GM23338 (cell line): Measurements from ENCODE around the gene GRID1. TPM values are rescaled to one million over a fixed set of nuclear protein-coding genes. Genes with fewer than 3 reads are reported as not detected.

Experiments
- ATAC-seq: fragments of 200-7000 bp; cut with Tn5 transposase; 3 replicates; pipeline ENCODE4 v1.9.1; 2020
- DNase-seq: peaks from one replicate; pipeline ENCODE4 v3.0.0-alpha.2; 2015; ENCODE audit warnings: low spot score
- H2AFZ ChIP-seq: fragments of 200-600 bp; sonication (generic); 2 replicates; pipeline ENCODE4 v1.8.0; 2016; ENCODE audit warnings: antibody characterized with exemption, mild to moderate bottlenecking, moderate library complexity
- H3F3A ChIP-seq: fragments of 200-600 bp; sonication (generic); replicated peaks from 2 replicates; pipeline ENCODE4 v1.8.0; 2017; ENCODE audit warnings: antibody characterized with exemption, mixed run types, low read depth
- H3K27ac ChIP-seq: fragments of 200-600 bp; sonication (generic); 2 replicates; pipeline ENCODE4 v1.6.1; 2016; ENCODE audit warnings: low read depth
- H3K27me3 ChIP-seq: fragments of 200-600 bp; sonication (generic); 2 replicates; pipeline ENCODE4 v1.8.0; 2016; ENCODE audit warnings: mild to moderate bottlenecking, mixed run types, moderate library complexity; ENCODE audit not compliant: insufficient read depth
- H3K36me3 ChIP-seq: fragments of 200-600 bp; sonication (generic); 2 replicates; pipeline ENCODE4 v1.8.0; 2016; ENCODE audit warnings: mild to moderate bottlenecking; ENCODE audit not compliant: insufficient read depth
- H3K4me1 ChIP-seq: fragments of 200-600 bp; sonication (generic); 2 replicates; pipeline ENCODE4 v1.8.0; 2016; ENCODE audit warnings: mild to moderate bottlenecking, moderate library complexity; ENCODE audit not compliant: insufficient read depth
- H3K4me2 ChIP-seq: fragments of 200-600 bp; sonication (generic); 2 replicates; pipeline ENCODE4 v1.7.1; 2017; ENCODE audit warnings: mixed run types
- H3K4me3 ChIP-seq: fragments of 200-600 bp; sonication (generic); 2 replicates; pipeline ENCODE4 v1.6.1; 2016; ENCODE audit warnings: mixed run types
- H3K79me2 ChIP-seq: fragments of 200-600 bp; sonication (generic); replicated peaks from 2 replicates; pipeline ENCODE4 v1.8.0; 2017; ENCODE audit warnings: mild to moderate bottlenecking; ENCODE audit not compliant: insufficient read depth
- H3K9me2 ChIP-seq: fragments of 200-600 bp; sonication (generic); 2 replicates; pipeline ENCODE4 v1.8.0; 2017; ENCODE audit not compliant: insufficient read depth
- H4K20me1 ChIP-seq: fragments of 200-600 bp; sonication (generic); replicated peaks from 2 replicates; pipeline ENCODE4 v1.8.0; 2017; ENCODE audit warnings: mild to moderate bottlenecking; ENCODE audit not compliant: insufficient read depth
- H3K27ac Mint-ChIP-seq: 2 replicates; pipeline ENCODE4 v1.8.0; 2020; ENCODE audit warnings: inconsistent platforms, mild to moderate bottlenecking, moderate library complexity, mixed read lengths
- H3K27me3 Mint-ChIP-seq: 3 replicates; pipeline ENCODE4 v1.8.0; 2022; ENCODE audit warnings: low read depth, mild to moderate bottlenecking, moderate library complexity, mixed read lengths, inconsistent platforms; ENCODE audit not compliant: insufficient read depth, poor library complexity
- H3K36me3 Mint-ChIP-seq: 3 replicates; pipeline ENCODE4 v1.8.0; 2021; ENCODE audit warnings: low read depth, mild to moderate bottlenecking, inconsistent platforms, moderate library complexity, mixed read lengths
- H3K4me1 Mint-ChIP-seq: 3 replicates; pipeline ENCODE4 v1.8.0; 2020; ENCODE audit warnings: mild to moderate bottlenecking, inconsistent platforms, mixed read lengths
- H3K4me3 Mint-ChIP-seq: 3 replicates; pipeline ENCODE4 v1.8.0; 2021; ENCODE audit warnings: moderate library complexity, mild to moderate bottlenecking, inconsistent platforms, mixed read lengths
- H3K9me3 Mint-ChIP-seq: 3 replicates; pipeline ENCODE4 v1.8.0; 2020; ENCODE audit warnings: moderate library complexity, mild to moderate bottlenecking, inconsistent platforms, mixed read lengths
- CREB1 ChIP-seq: fragments of 250-450 bp; sonication (Bioruptor Pico); IDR thresholded peaks from 2 replicates; pipeline ENCODE4 v1.5.0; 2020; ENCODE audit warnings: low read depth, mild to moderate bottlenecking, moderate library complexity
- JUNB ChIP-seq: IDR thresholded peaks from one replicate; pipeline ENCODE4 v1.6.1; 2016; ENCODE audit warnings: antibody characterized with exemption; ENCODE audit not compliant: unreplicated experiment
- POLR2AphosphoS5 ChIP-seq: IDR thresholded peaks from 2 replicates; pipeline ENCODE4 v1.6.1; 2016; ENCODE audit warnings: antibody characterized with exemption, low read depth
- ZNF331 ChIP-seq: fragments of 250-450 bp; sonication (Bioruptor Pico); IDR thresholded peaks from 2 replicates; pipeline ENCODE4 v1.5.0; 2020; ENCODE audit warnings: low read depth, mild to moderate bottlenecking, moderate library complexity
- polyA plus RNA-seq: library from polyadenylated mRNA; unstranded; fragments of >200 nt; fragmentation: Nextera tagmentation; extraction: Ambion mirVana; gene quantifications from 2 replicates; pipeline ENCODE4 v1.2.1, GENCODE V29; 2016
- total RNA-seq: library from RNA; depleted of rRNA; stranded (reverse); fragments of >200 nt; shearing (Covaris generic); gene quantifications from 2 replicates; pipeline ENCODE4 v1.2.3, GENCODE V29; 2014
- TF ChIP-seq, protein P1 (sequence below): fragments of 250-450 bp; sonication (Bioruptor Pico); IDR thresholded peaks from 2 replicates; pipeline ENCODE4 v1.5.0; 2020; ENCODE audit warnings: mild to moderate bottlenecking, moderate library complexity

GRID1 gene
- total and polyA plus RNA-seq, 2 experiments from 2014 or later: 0.14 to 0.15 TPM

DNA sequence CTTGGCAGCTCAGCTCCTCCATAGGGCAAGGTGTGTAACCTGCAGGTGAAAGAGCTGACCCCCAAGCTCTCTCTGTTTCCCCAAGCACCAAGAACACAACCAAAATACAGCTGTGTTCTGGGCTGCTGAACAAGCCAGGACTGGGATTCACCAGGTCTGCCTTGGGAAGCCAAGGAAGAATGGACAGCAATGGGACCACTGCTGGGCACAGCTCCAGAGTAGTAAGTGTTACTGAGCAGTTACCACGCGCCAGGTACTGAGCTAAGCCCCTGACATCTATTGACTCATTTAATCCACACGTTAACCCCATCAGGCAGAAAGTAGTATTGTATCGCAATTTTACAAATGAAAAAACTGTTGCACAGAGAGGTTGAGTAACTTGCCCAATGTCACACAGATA, 168.3 kb downstream of the GRID1 start (continued):
- TF ChIP-seq POLR2AphosphoS5: no peak

DNA sequence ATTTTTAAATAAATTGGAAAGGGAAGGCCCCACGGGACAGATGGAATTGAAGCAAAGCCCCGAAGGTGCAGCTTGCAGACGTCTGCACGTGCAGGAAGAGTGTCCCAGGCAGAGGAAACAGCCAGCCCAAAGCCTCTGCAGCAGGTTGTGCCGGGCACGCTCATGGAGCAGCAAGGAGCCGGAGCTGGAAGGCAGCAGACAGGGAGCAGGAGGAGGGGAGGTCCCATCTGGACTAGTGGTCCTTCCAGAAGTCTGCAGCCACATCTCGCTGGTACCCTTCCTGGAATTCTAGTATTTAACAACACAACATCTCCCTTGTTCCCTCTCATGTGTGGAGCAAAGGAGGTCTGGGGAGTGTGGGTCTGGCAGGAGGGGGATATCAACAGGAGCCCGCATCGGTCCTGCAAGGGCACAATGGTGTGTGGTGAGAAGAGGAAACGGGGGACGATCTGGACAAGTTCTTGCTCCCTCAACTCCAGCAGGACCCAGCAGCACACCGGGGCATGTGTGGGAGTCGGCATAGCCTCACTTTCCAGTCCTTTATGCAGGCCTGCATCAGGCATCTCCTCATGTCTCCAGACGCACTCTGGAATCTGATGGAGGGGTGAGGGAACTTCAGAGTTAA, 169.3 kb downstream of the GRID1 start:
- Histone ChIP-seq H3K4me2 (no peak overlapping the region), H4K20me1 (no peaks in the 10 kb centered on the region), H3K27me3 (no peaks in the 10 kb centered on the region), H2AFZ (no peak overlapping the region), H3K4me3 (no peak overlapping the region), H3K9me2 (no peaks in the 10 kb centered on the region), H3F3A (no peaks in the 10 kb centered on the region), H3K79me2 (no peaks in the 10 kb centered on the region), H3K4me1 (no peaks in the 10 kb centered on the region), H3K36me3 (no peaks in the 10 kb centered on the region), H3K27ac (no peak overlapping the region)
- Mint-ChIP-seq H3K27me3 (peaks cover 4% of the 10 kb centered on the region), H3K4me1 (no peaks in the 10 kb centered on the region), H3K9me3 (no peaks in the 10 kb centered on the region), H3K27ac (no peak overlapping the region), H3K36me3 (no peaks in the 10 kb centered on the region; the same call in 2 of the 3 replicates), H3K4me3 (no peak overlapping the region)
- ATAC-seq (no peak), DNase-seq (no peak)
- TF ChIP-seq JUNB: no peak
- TF ChIP-seq ZNF331 (CRISPR knock-in tag): no peak
- no peak for TF ChIP-seq CREB1
- TF ChIP-seq, protein P1, sequence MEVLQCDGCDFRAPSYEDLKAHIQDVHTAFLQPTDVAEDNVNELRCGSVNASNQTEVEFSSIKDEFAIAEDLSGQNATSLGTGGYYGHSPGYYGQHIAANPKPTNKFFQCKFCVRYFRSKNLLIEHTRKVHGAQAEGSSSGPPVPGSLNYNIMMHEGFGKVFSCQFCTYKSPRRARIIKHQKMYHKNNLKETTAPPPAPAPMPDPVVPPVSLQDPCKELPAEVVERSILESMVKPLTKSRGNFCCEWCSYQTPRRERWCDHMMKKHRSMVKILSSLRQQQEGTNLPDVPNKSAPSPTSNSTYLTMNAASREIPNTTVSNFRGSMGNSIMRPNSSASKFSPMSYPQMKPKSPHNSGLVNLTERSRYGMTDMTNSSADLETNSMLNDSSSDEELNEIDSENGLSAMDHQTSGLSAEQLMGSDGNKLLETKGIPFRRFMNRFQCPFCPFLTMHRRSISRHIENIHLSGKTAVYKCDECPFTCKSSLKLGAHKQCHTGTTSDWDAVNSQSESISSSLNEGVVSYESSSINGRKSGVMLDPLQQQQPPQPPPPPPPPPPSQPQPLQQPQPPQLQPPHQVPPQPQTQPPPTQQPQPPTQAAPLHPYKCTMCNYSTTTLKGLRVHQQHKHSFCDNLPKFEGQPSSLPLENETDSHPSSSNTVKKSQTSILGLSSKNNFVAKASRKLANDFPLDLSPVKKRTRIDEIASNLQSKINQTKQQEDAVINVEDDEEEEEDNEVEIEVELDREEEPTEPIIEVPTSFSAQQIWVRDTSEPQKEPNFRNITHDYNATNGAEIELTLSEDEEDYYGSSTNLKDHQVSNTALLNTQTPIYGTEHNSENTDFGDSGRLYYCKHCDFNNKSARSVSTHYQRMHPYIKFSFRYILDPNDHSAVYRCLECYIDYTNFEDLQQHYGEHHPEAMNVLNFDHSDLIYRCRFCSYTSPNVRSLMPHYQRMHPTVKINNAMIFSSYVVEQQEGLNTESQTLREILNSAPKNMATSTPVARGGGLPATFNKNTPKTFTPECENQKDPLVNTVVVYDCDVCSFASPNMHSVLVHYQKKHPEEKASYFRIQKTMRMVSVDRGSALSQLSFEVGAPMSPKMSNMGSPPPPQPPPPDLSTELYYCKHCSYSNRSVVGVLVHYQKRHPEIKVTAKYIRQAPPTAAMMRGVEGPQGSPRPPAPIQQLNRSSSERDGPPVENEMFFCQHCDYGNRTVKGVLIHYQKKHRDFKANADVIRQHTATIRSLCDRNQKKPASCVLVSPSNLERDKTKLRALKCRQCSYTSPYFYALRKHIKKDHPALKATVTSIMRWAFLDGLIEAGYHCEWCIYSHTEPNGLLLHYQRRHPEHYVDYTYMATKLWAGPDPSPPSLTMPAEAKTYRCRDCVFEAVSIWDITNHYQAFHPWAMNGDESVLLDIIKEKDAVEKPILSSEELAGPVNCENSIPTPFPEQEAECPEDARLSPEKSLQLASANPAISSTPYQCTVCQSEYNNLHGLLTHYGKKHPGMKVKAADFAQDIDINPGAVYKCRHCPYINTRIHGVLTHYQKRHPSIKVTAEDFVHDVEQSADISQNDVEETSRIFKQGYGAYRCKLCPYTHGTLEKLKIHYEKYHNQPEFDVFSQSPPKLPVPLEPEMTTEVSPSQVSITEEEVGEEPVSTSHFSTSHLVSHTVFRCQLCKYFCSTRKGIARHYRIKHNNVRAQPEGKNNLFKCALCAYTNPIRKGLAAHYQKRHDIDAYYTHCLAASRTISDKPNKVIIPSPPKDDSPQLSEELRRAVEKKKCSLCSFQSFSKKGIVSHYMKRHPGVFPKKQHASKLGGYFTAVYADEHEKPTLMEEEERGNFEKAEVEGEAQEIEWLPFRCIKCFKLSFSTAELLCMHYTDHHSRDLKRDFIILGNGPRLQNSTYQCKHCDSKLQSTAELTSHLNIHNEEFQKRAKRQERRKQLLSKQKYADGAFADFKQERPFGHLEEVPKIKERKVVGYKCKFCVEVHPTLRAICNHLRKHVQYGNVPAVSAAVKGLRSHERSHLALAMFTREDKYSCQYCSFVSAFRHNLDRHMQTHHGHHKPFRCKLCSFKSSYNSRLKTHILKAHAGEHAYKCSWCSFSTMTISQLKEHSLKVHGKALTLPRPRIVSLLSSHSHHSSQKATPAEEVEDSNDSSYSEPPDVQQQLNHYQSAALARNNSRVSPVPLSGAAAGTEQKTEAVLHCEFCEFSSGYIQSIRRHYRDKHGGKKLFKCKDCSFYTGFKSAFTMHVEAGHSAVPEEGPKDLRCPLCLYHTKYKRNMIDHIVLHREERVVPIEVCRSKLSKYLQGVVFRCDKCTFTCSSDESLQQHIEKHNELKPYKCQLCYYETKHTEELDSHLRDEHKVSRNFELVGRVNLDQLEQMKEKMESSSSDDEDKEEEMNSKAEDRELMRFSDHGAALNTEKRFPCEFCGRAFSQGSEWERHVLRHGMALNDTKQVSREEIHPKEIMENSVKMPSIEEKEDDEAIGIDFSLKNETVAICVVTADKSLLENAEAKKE (CRISPR knock-in tag): no peak
